Stomach (tissue), 9 donors: ENCODE data around the gene NPTX1. TPM values are rescaled to one million over a fixed set of nuclear protein-coding genes. Genes with fewer than 3 reads are reported as not detected.
A peak's percentile ranks its signal among the peaks of the same experiment; 100 is the strongest.

ENCODE experiments used
- DNase-seq, 2 donors: peaks; one replicate each; pipeline versions ENCODE4 v3.0.0 to v3.0.0-alpha.2; 2013 to 2019
- H3K27ac ChIP-seq, 5 donors: fragments of 200-600 bp in 4 of 5; sonication (generic) in 4 of 5; one replicate each; pipeline ENCODE4 v1.5.1; 2013 to 2019; ENCODE audit warnings: mild to moderate bottlenecking in 1 of 5, moderate library complexity in 1 of 5
- H3K27me3 ChIP-seq, 3 donors: fragments of 200-600 bp; sonication (generic); one replicate each; pipeline ENCODE4 v1.5.1; 2017 to 2019; ENCODE audit warnings: mixed run types in 1 of 3
- H3K36me3 ChIP-seq, 4 donors: fragments of 200-600 bp; sonication (generic); 1 replicate in 3 of 4; 2 replicates in 1 of 4; pipeline ENCODE4 v1.5.1; 2016 to 2019
- H3K4me1 ChIP-seq, 4 donors: fragments of 200-600 bp; sonication (generic); one replicate each; pipeline ENCODE4 v1.5.1; 2016 to 2019
- H3K4me3 ChIP-seq, 4 donors: fragments of 200-600 bp; sonication (generic) in 3 of 4; one replicate each; pipeline ENCODE4 v1.5.1; 2016 to 2019; ENCODE audit warnings: mild to moderate bottlenecking in 1 of 4
- H3K9me3 ChIP-seq, 4 donors: fragments of 200-600 bp; sonication (generic); one replicate each; pipeline ENCODE4 v1.5.1; 2016 to 2019
- CTCF ChIP-seq, 7 experiments: fragments of 450-650 bp in 4 of 7; fragments of 200-600 bp in 3 of 7; sonication (generic) in 3 of 7; IDR thresholded peaks; one replicate each; pipeline ENCODE4 v1.5.1; 2016 to 2019; ENCODE audit warnings: antibody characterized with exemption in 7 of 7, control low read depth in 2 of 7, mild to moderate bottlenecking in 1 of 7
- EP300 ChIP-seq: sonication (generic); formaldehyde crosslinking; IDR thresholded peaks from one replicate; pipeline ENCODE4 v1.6.1; 2017; ENCODE audit warnings: antibody characterized with exemption
- POLR2A ChIP-seq, 4 donors: fragments of 450-650 bp; IDR thresholded peaks; one replicate each; pipeline ENCODE4 v1.6.1; 2016; ENCODE audit warnings: antibody characterized with exemption in 4 of 4, control low read depth in 2 of 4, mild to moderate bottlenecking in 1 of 4, moderate library complexity in 1 of 4
- POLR2AphosphoS5 ChIP-seq, 3 donors: sonication (generic); formaldehyde crosslinking; IDR thresholded peaks; one replicate each; pipeline ENCODE4 v1.6.1; 2016; ENCODE audit warnings: antibody characterized with exemption in 3 of 3
- WGBS, 5 donors: extraction: QIAGEN DNeasy Blood & Tissue Kit in 3 of 5; methylation state at CpG; one replicate each; pipeline versions ENCODE4 v1.1.5 to v1.1.7; 2013 to 2018; 5-methylcytosine and 5-hydroxymethylcytosine counted together
- intact Hi-C: fragments of 100-400 bp; cut with DNase I; formaldehyde crosslinking; loops from one replicate; pipeline ENCODE4 v1.15.1; 2023; ENCODE audit warnings: low total_unique reads
- polyA plus RNA-seq, 3 donors: library from polyadenylated mRNA; stranded (reverse); fragments of 200-250 nt; gene quantifications; one replicate each; pipeline ENCODE4 v1.2.3, GENCODE V29; 2013
- total RNA-seq, 5 donors: library from RNA; depleted of rRNA; stranded (reverse); fragments of >200 nt; gene quantifications; one replicate each; pipeline versions ENCODE4 v1.1.0 to v1.2.3, GENCODE V29; 2014 to 2016
- donor health status: healthy with polysubstance abuse.
- donor health status: Bipolar disorder and iron deficiency.
- donor health status: healthy.

Gene NPTX1
- total and polyA plus RNA-seq, 8 donors, result 0.31 to 9.3 (median 2.0) TPM; not detected in 1

GRCh38 chr17:80463784-80464400, 12.5 kb downstream of the NPTX1 start:
- DNase-seq, result no peak
- TF ChIP-seq POLR2AphosphoS5 (IDR thresholded peaks at IDR 0.05) (no peak), EP300 (no peak), POLR2A (IDR thresholded peaks at IDR 0.05) (no peak), CTCF (IDR thresholded peaks at IDR 0.05) (no peak)
- Histone ChIP-seq H3K9me3 (no peaks in the 10 kb centered on the region), H3K27me3 (peaks cover 0 to 67% (median 32%) of the 10 kb centered on the region in 3 donors), H3K4me1 (peaks cover 0 to 24% (median 0%) of the 10 kb centered on the region in 4 donors), H3K36me3 (no peaks in the 10 kb centered on the region), H3K4me3 (no peak overlapping the region), H3K27ac (no peak overlapping the region)
- 61 to 74% (median 69%) methylated on average over 7 to 13 of the region's 13 CpGs for WGBS, 5 donors
- intact Hi-C loops, result no loop called here

GRCh38 chr17:80461528-80462160, 14.8 kb downstream of the NPTX1 start:
- Histone ChIP-seq H3K27ac (no peak overlapping the region), H3K4me3 (no peak overlapping the region), H3K9me3 (no peaks in the 10 kb centered on the region), H3K27me3 (peaks cover 0 to 53% (median 20%) of the 10 kb centered on the region in 3 donors), H3K4me1 (peaks cover 0 to 30% (median 9%) of the 10 kb centered on the region in 4 donors), H3K36me3 (no peaks in the 10 kb centered on the region)
- TF ChIP-seq CTCF (IDR thresholded peaks at IDR 0.05) (no peak), POLR2AphosphoS5 (IDR thresholded peaks at IDR 0.05) (no peak), EP300 (no peak), POLR2A (IDR thresholded peaks at IDR 0.05) (no peak)
- WGBS, 5 donors, result 43 to 54% (median 48%) methylated on average over 13 to 20 of the region's 20 CpGs
- DNase-seq, result no peak
- intact Hi-C loops, result no loop called here

- DNase-seq, result peak in 1 of 2 donors; percentile 59
- Histone ChIP-seq H3K4me3 (no peak overlapping the region), H3K27ac (peak overlapping the region in 1 of 5 donors; percentile 56), H3K9me3 (no peaks in the 10 kb centered on the region), H3K4me1 (peaks cover 0 to 42% (median 20%) of the 10 kb centered on the region in 4 donors), H3K36me3 (no peaks in the 10 kb centered on the region), H3K27me3 (peaks cover 0 to 41% (median 15%) of the 10 kb centered on the region in 3 donors)
- 41 to 56% (median 50%) methylated on average over 8 of the region's 8 CpGs for WGBS, 5 donors
- peak in 2 of 3 donors; percentile 33 to 40 for TF ChIP-seq POLR2AphosphoS5 (IDR thresholded peaks at IDR 0.05)
- TF ChIP-seq CTCF (IDR thresholded peaks at IDR 0.05), result no peak
- TF ChIP-seq EP300, result no peak
- intact Hi-C loops, result no loop called here
These were observed 16.0 kb downstream of the NPTX1 start for GRCh38 chr17:80460429-80460834.

- Histone ChIP-seq H3K4me1 (peaks cover 3 to 47% (median 22%) of the 10 kb centered on the region in 4 donors), H3K9me3 (no peaks in the 10 kb centered on the region), H3K36me3 (no peaks in the 10 kb centered on the region), H3K27ac (no peak overlapping the region), H3K27me3 (peaks cover 0 to 32% (median 11%) of the 10 kb centered on the region in 3 donors), H3K4me3 (no peak overlapping the region)
- 70 to 82% (median 77%) methylated on average over 11 of the region's 11 CpGs for WGBS, 5 donors
- intact Hi-C loops, result no loop called here
- TF ChIP-seq POLR2AphosphoS5 (IDR thresholded peaks at IDR 0.05), result no peak
- no peak for DNase-seq
These were observed 17.2 kb downstream of the NPTX1 start for GRCh38 chr17:80459234-80459633.

- no peak overlapping the region for H3K27ac ChIP-seq
- intact Hi-C loops, result no loop called here
- WGBS, 5 donors, result 56 to 84% (median 82%) methylated on average over 4 to 8 of the region's 8 CpGs
These were observed 18.4 kb downstream of the NPTX1 start for GRCh38 chr17:80458016-80458415.

More at GRCh38 chr17:80458016-80458415, 18.4 kb downstream of the NPTX1 start:
- Histone ChIP-seq H3K4me3 (no peak overlapping the region), H3K9me3 (no peaks in the 10 kb centered on the region), H3K36me3 (no peaks in the 10 kb centered on the region), H3K27me3 (peaks cover 0 to 23% (median 6%) of the 10 kb centered on the region in 3 donors), H3K4me1 (peaks cover 15 to 57% (median 31%) of the 10 kb centered on the region in 4 donors)
- no peak for DNase-seq
- TF ChIP-seq EP300 (no peak), POLR2AphosphoS5 (IDR thresholded peaks at IDR 0.05) (no peak), POLR2A (IDR thresholded peaks at IDR 0.05) (no peak)
